OCI-LY3 (cell line): ENCODE data around the gene INS.
"Not testable (repeated sequence)": the region's sequence is repeated elsewhere in the genome, so short reads cannot be mapped to it uniquely, and the experiment has no call there.

ENCODE experiments used
- H2AFZ ChIP-seq: fragments of 200-600, 300-600 bp; shearing (Covaris generic); 2 replicates; pipeline ENCODE4 v1.6.0; 2014; ENCODE audit warnings: antibody characterized with exemption, low read depth, low read length
- H3K27ac ChIP-seq: fragments of 200-600, 300-600 bp; sonication (generic); 2 replicates; pipeline ENCODE4 v1.5.1; 2014; ENCODE audit warnings: mild to moderate bottlenecking, low read length, moderate library complexity, mixed read lengths
- H3K27me3 ChIP-seq: fragments of 200-600, 300-600 bp; sonication (generic); 2 replicates; pipeline ENCODE4 v1.6.1; 2014; ENCODE audit warnings: low read depth, low read length, mixed read lengths
- H3K36me3 ChIP-seq: fragments of 200-600, 300-600 bp; sonication (generic); replicated peaks from 2 replicates; pipeline ENCODE3; 2014; ENCODE audit warnings: low read depth, low read length, mixed read lengths
- H3K4me1 ChIP-seq: fragments of 300-600, 200-600 bp; sonication (generic); 2 replicates; pipeline ENCODE4 v1.6.1; 2014; ENCODE audit warnings: low read length, mixed read lengths
- H3K4me2 ChIP-seq: fragments of 200-600, 300-600 bp; sonication (generic); 2 replicates; pipeline ENCODE4 v1.6.1; 2014; ENCODE audit warnings: low read length, mixed read lengths
- H3K4me3 ChIP-seq: fragments of 300-600, 200-600 bp; sonication (generic); 2 replicates; pipeline ENCODE4 v1.5.1; 2014; ENCODE audit warnings: antibody characterized with exemption, mild to moderate bottlenecking, low read length, moderate library complexity
- H3K79me2 ChIP-seq: fragments of 300-600, 200-600 bp; shearing (Covaris generic); 2 replicates; pipeline ENCODE4 v1.6.1; 2014; ENCODE audit warnings: mild to moderate bottlenecking, low read length, mixed read lengths
- H3K9ac ChIP-seq: fragments of 300-600, 200-600 bp; shearing (Covaris generic); 2 replicates; pipeline ENCODE4 v1.6.0; 2014; ENCODE audit warnings: mild to moderate bottlenecking, low read length, moderate library complexity
- H3K9me3 ChIP-seq: fragments of 200-600, 300-600 bp; shearing (Covaris generic); 2 replicates; pipeline ENCODE4 v1.6.1; 2014; ENCODE audit warnings: low read length, mixed read lengths; ENCODE audit not compliant: insufficient read depth
- H4K20me1 ChIP-seq: fragments of 200-600, 300-600 bp; sonication (generic); 2 replicates; pipeline ENCODE4 v1.6.1; 2016; ENCODE audit warnings: low read length, mixed read lengths; ENCODE audit not compliant: insufficient read depth
- CTCF ChIP-seq: fragments of 200-600, 300-600 bp; sonication (generic); IDR thresholded peaks from 2 replicates; pipeline ENCODE4 v1.5.1; 2014; ENCODE audit warnings: antibody characterized with exemption, low read length, low read depth
- EZH2phosphoT487 ChIP-seq: fragments of 200-600 bp; shearing (Covaris generic); IDR thresholded peaks from 2 replicates; pipeline ENCODE4 v1.6.1; 2018; ENCODE audit warnings: antibody characterized with exemption, mixed run types, low read depth

The INS gene

GRCh38 chr11:2180347-2180746 is 19.3 kb upstream of the INS start:
- H3K9ac ChIP-seq, result no peak overlapping the region
- H3K27me3 ChIP-seq, result no peaks in the 10 kb centered on the region
- no peaks in the 10 kb centered on the region for H3K36me3 ChIP-seq
- no peaks in the 10 kb centered on the region for H3K4me1 ChIP-seq
- no peaks in the 10 kb centered on the region for H3K79me2 ChIP-seq
- TF ChIP-seq EZH2phosphoT487 (no peak), CTCF (no peak)
- no peak overlapping the region for H2AFZ ChIP-seq
- H3K27ac ChIP-seq, result no peak overlapping the region
- no peak overlapping the region for H3K4me2 ChIP-seq
- H3K4me3 ChIP-seq, result no peak overlapping the region
- H4K20me1 ChIP-seq, result no peaks in the 10 kb centered on the region
- H3K9me3 ChIP-seq, result no peaks in the 10 kb centered on the region

DNA sequence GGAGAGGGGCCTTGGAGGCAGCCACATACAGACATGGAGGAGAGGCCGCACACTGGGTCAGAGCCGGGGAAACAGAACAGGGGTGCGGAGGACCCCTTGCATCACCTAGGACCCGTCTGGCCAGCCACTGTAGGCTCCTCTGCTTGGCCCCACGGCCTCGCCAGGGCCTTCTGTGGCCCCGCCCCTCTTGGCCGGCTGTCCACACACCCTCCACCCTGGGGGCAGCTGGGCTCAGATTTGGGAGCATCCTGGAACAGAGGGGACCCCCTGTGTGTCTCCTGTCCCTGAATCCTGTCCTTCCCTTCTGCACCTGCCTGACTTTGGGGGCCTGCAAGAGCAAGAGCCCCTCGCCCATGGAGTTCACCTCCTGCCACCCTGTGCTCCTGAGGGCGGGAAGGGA is 18.5 kb upstream of the INS start:
- TF ChIP-seq EZH2phosphoT487, result no peak
- Histone ChIP-seq H3K4me3 (no peak overlapping the region), H3K4me1 (no peaks in the 10 kb centered on the region), H4K20me1 (no peaks in the 10 kb centered on the region), H3K27ac (no peak overlapping the region), H3K79me2 (no peaks in the 10 kb centered on the region), H2AFZ (no peak overlapping the region), H3K36me3 (no peaks in the 10 kb centered on the region), H3K9me3 (no peaks in the 10 kb centered on the region), H3K9ac (no peak overlapping the region), H3K4me2 (no peak overlapping the region), H3K27me3 (no peaks in the 10 kb centered on the region)

DNA sequence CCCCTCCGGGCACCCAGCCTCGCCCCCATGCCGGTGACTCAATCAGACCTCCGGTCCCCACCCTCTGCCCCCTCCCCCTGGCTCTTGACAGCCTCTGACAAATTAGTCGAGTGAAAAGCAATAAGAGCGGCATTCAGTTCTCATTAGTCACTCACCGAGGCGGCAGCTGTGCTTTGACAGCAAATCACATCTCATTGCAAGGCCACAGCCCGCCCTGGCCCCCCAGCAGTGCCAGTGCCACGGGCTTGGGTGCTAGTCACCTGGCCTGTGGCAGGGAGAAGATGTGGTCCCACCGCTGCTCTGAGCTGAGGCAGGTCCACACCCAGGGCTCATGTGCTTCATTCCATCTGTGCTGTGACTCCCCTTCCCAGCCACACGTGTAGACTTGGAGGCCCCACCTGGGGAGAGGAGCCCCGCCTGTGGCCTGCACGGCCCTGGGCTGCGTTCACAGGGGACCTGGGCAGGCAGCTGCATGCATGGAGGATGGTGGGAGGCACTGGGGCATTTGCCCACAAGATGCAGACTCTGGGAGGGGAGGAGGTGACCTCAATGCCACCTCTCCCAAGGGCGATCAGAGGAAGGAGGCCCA is 18.0 kb upstream of the INS start:
- no peak overlapping the region for H3K9ac ChIP-seq

DNA sequence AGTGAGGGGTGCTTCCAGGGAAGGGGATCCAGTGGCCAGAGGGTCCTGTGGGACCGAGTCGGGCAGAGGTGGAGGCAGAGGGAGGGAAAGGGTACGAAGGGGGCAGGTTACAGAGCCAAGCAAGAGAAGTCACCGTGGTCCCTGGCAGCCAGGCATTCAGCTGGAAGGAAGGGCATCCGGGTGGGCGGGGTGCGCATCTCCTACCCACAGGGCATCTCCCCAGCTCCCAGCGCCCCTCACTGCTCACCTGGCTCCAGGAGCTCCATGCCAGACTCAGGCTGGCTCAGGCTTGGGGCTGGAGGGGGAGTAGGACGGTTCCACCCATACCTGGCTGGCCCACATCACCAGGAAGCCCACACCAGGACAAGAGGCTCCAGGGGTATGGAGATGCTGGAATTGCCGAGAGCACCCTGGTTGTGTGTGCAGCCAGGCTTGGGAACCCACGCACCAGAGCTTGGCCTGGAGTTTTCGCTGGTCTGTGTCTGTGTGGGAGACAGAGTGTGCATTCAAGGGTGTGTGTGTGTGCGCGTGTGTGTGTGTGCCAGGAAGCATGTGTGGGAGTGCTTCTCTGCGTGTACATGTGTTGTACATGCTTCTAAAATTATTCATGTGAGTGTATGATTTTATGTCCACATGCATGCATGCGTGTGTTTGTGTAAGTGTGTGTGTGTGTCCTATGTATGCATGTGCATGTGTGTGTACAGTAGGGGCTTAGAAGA is 17.2 kb upstream of the INS start:
- not testable (repeated sequence) for H3K36me3 ChIP-seq, H3K9ac ChIP-seq, H3K27me3 ChIP-seq, H3K4me2 ChIP-seq, H3K27ac ChIP-seq, H3K4me1 ChIP-seq, H3K79me2 ChIP-seq, H3K4me3 ChIP-seq, H2AFZ ChIP-seq, H3K9me3 ChIP-seq, H4K20me1 ChIP-seq

More for the DNA sequence above, 18.0 kb upstream of the INS start:
- no peaks in the 10 kb centered on the region for H4K20me1 ChIP-seq
- no peaks in the 10 kb centered on the region for H3K36me3 ChIP-seq
- no peaks in the 10 kb centered on the region for H3K4me1 ChIP-seq
- H3K27ac ChIP-seq, result no peak overlapping the region
- H3K4me2 ChIP-seq, result no peak overlapping the region
- no peak for TF ChIP-seq CTCF
- no peak for TF ChIP-seq EZH2phosphoT487
- no peaks in the 10 kb centered on the region for H3K27me3 ChIP-seq
- H2AFZ ChIP-seq, result no peak overlapping the region
- H3K9me3 ChIP-seq, result no peaks in the 10 kb centered on the region
- no peak overlapping the region for H3K4me3 ChIP-seq
- no peaks in the 10 kb centered on the region for H3K79me2 ChIP-seq

DNA sequence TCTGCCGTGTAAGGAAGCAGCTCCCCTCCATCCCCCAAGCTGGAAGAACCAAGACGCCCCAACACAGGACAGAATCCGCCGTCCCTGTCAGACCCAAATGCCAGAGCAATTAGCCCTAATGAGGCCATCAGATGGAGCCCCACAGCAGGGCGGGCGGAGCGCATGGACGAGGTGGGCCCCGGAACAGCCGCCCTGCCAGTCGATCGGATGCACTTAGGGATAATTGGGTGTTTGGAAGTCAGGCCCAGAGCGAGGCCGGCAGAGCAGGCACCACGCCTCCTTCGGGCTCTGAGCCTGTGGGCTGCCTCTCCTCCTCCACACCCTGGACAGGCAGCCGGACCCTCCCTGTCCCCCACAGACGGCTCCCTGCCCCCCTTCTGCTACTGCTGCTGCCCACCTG is 16.1 kb upstream of the INS start:
- no peaks in the 10 kb centered on the region for H3K4me1 ChIP-seq
- no peak overlapping the region for H3K27ac ChIP-seq

More for the DNA sequence above, 16.1 kb upstream of the INS start:
- TF ChIP-seq EZH2phosphoT487 (no peak), CTCF (no peak)
- Histone ChIP-seq H3K27me3 (no peaks in the 10 kb centered on the region), H3K4me2 (no peak overlapping the region), H3K9me3 (no peaks in the 10 kb centered on the region), H3K79me2 (no peaks in the 10 kb centered on the region), H3K4me3 (no peak overlapping the region), H3K36me3 (no peaks in the 10 kb centered on the region), H3K9ac (no peak overlapping the region), H2AFZ (no peak overlapping the region), H4K20me1 (no peaks in the 10 kb centered on the region)
